ENCODE measurements around the gene RUBCN. TPM values are rescaled to one million over a fixed set of nuclear protein-coding genes. Genes with fewer than 3 reads are reported as not detected.
"Not testable (repeated sequence)": the region's sequence is repeated elsewhere in the genome, so short reads cannot be mapped to it uniquely, and the experiment has no call there.

The RUBCN gene
- total RNA-seq, 1 experiment from 2014 or later: 37.9 TPM

DNA sequence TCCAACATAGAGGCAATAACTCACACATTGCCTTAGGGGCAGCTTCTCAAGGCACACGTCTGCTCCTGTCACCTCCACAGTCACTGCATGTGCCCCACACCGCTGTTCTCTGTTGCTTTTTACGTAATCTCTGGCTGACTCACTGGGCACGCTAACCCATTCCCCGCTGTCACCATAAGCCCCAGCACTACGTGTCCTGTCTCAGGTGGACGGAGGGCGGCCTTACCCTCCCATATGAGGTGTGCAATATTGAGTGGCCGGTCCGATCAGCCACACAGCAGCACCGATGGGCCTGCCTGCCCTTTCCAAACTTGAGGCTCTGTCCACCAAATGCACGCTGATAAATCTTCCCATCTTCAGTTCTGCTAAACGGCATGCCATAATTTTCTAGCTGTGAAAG, 115.2 kb downstream of the RUBCN start:
- H3K27ac ChIP-seq (ENCODE audit: low read length); intact Hi-C loops (cut with micrococcal nuclease; ENCODE audit: unreplicated experiment); H3K4me1 ChIP-seq (ENCODE audit: control insufficient read depth, insufficient read depth, low read length); H3K4me3 ChIP-seq (ENCODE audit: low read depth in 2 of 2, low read length in 2 of 2); POLR2A ChIA-PET; H3K9me3 ChIP-seq (ENCODE audit: control insufficient read depth, insufficient read depth, low read depth, low read length); in situ Hi-C loops (cut with HindIII; ENCODE audit: low pct_unique_long_range_greater_than_20kb, low sequenced_read_pairs); H3K27me3 ChIP-seq (ENCODE audit: control insufficient read depth, insufficient read depth, low read length); CTCF ChIA-PET; DNase-seq (ENCODE audit: low read depth, low spot score); BruUV-seq (replicated peaks); ATAC-seq: not testable (repeated sequence)
- peaks cover 12% of the 10 kb centered on the region for H3K36me3 ChIP-seq (ENCODE audit: control insufficient read depth, insufficient read depth, low read length)

Other genes with a start within 250 kb of the RUBCN start
- gene BDH1, start 180.9 kb downstream of the RUBCN start, total RNA-seq (2021; ENCODE audit: unreplicated experiment): 4.8 TPM
- gene FYTTD1, start 13.0 kb upstream of the RUBCN start, total RNA-seq (2021; ENCODE audit: unreplicated experiment): 77.8 TPM
- 75.8 TPM for gene LRCH3, start 54.4 kb upstream of the RUBCN start, total RNA-seq (2021; ENCODE audit: unreplicated experiment)
- 1,025 TPM for gene RPL35A, start 213.3 kb upstream of the RUBCN start, total RNA-seq (2021; ENCODE audit: unreplicated experiment)
- 21.8 TPM for gene LMLN, start 223.3 kb upstream of the RUBCN start, total RNA-seq (2021; ENCODE audit: unreplicated experiment)

Data from Panc1 (cell line).